ENCODE data around the gene HSD11B2.

The HSD11B2 gene

GRCh38 chr16:67430977-67431774 lies at the start of gene HSD11B2:
Gene HSD11B2, plus strand, starts transcription at chr16:67431121. Its CDS starts 128 bp downstream, at chr16:67431249.
- DNase-seq (ENCODE audit: low spot score), result peak; percentile 83

GRCh38 chr16:67383284-67383683 lies 47.6 kb upstream of the HSD11B2 start:
- no peak for DNase-seq (ENCODE audit: low spot score)

- DNase-seq (ENCODE audit: low spot score), result no peak
Measured at GRCh38 chr16:67384778-67385510, 46.0 kb upstream of the HSD11B2 start.

GRCh38 chr16:67386861-67387455 lies 44.0 kb upstream of the HSD11B2 start:
- DNase-seq (ENCODE audit: low spot score), result no peak

DNA sequence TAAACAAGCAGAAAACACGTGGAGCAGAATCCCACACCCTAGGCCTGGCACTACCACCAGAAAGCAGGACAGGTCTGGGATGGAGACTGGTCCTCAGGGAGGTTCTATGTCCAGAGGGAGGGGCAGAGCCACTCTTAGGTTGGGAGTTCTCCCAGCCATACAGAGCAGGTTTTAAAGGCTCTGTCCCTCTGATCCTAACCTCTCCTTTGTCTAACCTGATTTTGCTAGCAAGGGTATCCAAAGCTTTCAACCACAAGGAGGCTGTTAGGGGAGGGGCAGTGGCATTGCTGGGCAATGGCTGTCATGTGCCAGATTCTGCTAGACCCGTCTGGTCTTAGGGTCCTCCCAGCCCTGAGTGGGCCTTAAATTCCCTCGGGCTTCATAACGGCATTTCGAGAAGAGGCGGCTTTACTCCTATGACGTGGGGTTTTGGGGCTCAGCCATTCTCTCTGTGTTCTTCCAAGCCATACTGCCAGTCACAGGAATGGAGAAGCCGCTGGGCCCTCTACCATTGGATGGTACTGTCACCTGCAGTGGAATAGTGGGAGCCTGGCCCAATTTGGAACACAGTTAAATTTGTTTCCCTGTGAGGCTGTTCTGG lies 43.3 kb upstream of the HSD11B2 start:
- no peak for DNase-seq (ENCODE audit: low spot score)

GRCh38 chr16:67388191-67388590 lies 42.7 kb upstream of the HSD11B2 start:
- no peak for DNase-seq (ENCODE audit: low spot score)

- no peak for DNase-seq (ENCODE audit: low spot score)
Measured at GRCh38 chr16:67388591-67388990, 42.3 kb upstream of the HSD11B2 start.

GRCh38 chr16:67389911-67390815 lies 40.8 kb upstream of the HSD11B2 start:
- no peak for DNase-seq (ENCODE audit: low spot score)

- no peak for DNase-seq (ENCODE audit: low spot score)
Measured at GRCh38 chr16:67390816-67391423, 40.0 kb upstream of the HSD11B2 start.

DNA sequence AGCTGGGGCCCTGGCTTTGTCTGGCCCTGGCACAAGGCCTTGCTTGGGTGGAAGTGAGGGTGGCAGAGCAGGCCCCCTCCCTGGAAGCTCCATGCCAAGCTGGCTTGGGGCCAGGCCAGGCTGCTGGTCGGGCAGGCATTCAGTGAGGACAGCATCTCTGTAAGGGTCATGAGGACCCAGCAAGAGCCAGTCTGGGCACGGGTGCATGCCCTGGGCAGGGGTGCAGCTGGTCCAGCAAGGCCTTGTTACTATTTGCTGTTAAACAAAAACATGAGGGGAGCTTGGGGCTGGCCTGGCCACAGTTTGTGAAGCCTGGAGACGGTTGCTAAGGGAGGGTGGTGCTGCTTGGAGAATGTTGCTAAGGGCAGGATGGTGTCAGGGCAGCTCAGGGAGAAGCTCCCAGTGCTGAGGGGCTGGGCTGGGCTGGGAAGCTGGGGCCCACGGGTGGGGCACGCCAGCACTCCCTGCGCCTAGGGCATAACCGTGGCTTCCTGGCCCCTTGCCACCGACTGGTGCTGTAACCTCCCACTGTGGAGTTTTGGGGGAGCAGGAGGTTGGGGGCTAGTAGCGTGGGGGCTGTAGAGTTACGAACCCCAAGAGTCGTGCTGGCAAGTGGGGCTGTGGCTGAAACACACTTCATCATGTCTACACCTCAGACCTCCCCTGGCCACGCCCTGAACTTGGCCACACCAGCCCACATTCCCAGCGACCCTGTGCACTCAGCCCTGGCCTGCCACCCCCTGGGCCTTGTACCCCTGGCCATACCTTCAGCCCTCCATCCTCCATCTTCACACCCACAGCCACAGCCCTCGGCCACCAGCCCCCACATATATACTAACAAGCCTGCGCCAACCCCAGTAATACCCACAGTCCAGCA lies 39.3 kb upstream of the HSD11B2 start:
- DNase-seq (ENCODE audit: low spot score), result no peak

DNA sequence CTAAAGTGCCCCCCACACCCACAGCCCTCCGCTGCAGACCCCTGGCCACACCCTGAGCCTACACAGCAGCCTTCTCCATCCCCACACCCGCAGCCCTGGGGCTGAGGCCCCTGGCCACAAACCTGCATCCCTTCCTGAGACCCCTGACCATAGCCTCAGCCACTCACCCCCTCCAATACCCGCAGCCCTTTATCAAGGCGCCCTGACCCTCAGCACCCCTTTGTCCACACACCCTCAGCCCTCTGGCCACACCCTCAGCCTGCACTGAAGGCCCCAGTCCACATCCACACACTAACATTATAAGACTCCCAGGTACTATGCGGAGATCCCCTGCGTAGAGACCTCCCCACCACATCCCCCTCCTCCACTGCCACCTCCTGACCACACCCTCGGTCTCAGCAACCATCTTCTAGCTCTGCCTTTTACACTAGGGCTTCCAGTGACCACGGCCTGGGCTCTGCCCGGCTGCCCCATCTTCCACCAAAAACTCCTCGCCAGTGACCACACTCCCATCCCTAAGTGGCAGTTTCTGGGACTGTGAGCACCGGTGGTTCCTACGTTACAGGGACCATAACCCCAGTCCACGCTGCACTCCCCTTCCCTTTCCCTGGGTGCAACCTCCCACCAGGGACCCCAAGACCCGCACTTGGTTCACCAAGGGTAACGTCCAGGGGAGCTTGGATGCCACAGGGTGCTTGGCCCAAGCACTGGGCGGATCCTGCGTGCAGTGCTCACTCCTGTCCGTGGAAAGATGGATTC lies 38.4 kb upstream of the HSD11B2 start:
- no peak for DNase-seq (ENCODE audit: low spot score)

DNA sequence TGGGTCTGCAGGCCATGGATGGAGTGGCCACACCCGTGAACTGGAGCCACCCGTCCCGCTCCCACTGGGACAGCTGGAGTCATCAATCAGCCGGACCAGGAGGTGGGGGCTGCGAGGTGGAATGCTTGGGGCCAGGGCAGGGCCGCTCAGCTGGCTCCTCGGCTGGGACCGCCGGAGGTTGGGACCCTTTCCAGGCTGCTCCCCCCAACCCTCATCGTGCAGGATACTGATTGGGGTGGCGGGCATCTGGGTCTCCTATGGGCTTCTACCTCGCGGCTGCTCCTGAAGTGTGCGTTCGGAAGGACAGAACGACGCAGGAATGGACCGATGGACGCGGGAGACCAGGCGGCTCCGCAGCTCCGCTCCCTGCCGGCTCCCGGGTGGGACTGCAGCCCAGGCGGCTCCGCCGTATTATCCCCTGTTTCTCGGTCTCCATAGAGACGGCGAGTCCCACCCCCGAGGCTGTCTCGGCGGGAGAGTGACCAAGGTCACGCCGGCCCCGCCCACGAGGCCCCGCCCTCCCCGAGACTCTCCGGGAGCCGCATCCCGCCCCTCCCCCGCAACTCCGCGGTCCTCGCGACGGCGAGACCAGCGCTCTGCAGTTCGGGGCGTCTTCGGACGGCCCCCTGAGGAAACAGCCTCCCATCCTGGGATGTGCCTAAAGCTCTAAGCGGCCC lies 37.7 kb upstream of the HSD11B2 start, which contains the start of gene TPPP3:
TSS of gene TPPP3 (minus strand) at position 388 of the 677 bp plus-strand sequence. CDS start 2,387 bp downstream, outside the sequence.
- peak; percentile 92 for DNase-seq (ENCODE audit: low spot score)

GRCh38 chr16:67393788-67394154 lies 37.1 kb upstream of the HSD11B2 start:
- DNase-seq (ENCODE audit: low spot score), result no peak

GRCh38 chr16:67394155-67395104 lies 36.5 kb upstream of the HSD11B2 start:
- DNase-seq (ENCODE audit: low spot score), result no peak

GRCh38 chr16:67395105-67395457 lies 35.8 kb upstream of the HSD11B2 start:
- DNase-seq (ENCODE audit: low spot score), result no peak

GRCh38 chr16:67395458-67396158 lies 35.3 kb upstream of the HSD11B2 start:
- no peak for DNase-seq (ENCODE audit: low spot score)

Measured in GM03348 (cell line).